HG03025 (cell line): ENCODE measurements around the gene SARDH.
"Not testable (repeated sequence)": the region's sequence is repeated elsewhere in the genome, so short reads cannot be mapped to it uniquely, and the experiment has no call there.

Experiments used
- ATAC-seq: cut with Tn5 transposase; IDR thresholded peaks from one replicate; pipeline ENCODE4 v1.9.1; 2021; ENCODE audit warnings: mild to moderate bottlenecking, moderate library complexity; ENCODE audit not compliant: unreplicated experiment, low FRiP score

SARDH gene

DNA sequence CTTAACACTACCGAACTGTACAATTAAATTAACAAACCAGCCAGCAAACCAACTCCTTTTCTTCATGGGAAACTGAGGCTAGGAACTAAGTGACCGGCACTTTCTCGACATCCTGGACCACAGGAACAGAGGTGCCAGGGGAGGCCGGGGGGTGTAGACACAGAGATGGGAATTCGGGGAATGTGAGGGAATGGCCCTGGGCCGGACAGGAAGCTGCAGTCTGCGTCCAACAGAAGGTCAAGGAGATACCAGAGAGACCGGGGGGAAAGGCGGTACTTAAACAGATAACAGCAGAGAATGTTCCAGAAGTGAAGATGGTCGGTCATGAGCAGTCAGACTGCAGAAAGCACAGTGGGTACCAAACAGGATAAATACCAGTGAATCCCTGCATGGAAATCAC, 61.7 kb downstream of the SARDH start:
- ATAC-seq: no peak

GRCh38 chr9:133675796-133676195, 62.4 kb downstream of the SARDH start:
- not testable (repeated sequence) for ATAC-seq

GRCh38 chr9:133674091-133674490, 64.1 kb downstream of the SARDH start:
- ATAC-seq: no peak

GRCh38 chr9:133673258-133673655, 64.9 kb downstream of the SARDH start:
- ATAC-seq: no peak

GRCh38 chr9:133672503-133673257, 65.5 kb downstream of the SARDH start:
- ATAC-seq: no peak

DNA sequence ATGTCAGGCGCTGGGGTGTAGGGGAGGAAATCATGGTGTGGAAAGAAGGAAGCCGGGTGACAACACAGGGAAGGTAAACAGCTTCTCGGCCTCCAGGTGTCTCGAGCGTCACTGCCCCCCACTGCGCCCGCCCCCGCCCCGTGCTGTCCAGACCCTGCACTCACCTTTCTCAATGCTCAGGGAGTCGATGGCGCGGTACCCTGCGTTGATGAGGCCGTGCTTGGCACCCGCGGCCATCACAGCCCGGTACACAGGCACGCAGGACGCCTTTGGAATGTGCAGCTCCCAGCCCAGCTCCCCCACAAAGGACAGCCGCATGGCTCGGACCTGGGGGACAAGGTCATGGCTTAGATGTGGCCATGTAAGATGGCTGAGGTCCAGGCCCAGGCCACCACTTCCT, 66.8 kb downstream of the SARDH start:
- no peak for ATAC-seq

DNA sequence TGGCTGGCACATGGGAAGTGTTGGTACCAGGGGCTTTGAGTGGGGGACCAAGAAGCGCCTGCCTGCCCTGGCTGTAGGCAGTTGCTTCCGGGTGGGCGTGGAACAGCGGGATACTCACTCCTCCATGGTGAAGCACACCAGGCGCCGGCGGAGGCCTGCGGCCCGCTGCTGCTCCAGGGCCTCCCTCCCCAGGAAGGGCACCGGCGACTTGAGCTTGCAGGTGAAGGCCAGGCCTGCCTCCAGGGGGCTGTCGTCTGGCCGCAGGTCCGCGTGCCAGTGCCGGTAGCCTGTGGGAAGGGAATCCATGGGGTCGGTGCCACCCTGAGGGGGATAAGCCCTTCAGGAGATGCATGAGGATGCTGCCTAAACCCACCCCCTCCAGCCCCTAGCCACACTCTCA, 67.7 kb downstream of the SARDH start:
- ATAC-seq: no peak

- no peak for ATAC-seq
These were observed 68.9 kb downstream of the SARDH start for GRCh38 chr9:133669182-133669801.

GRCh38 chr9:133667759-133668450, 70.2 kb downstream of the SARDH start:
- ATAC-seq: no peak

- no peak for ATAC-seq
These were observed 71.3 kb downstream of the SARDH start for GRCh38 chr9:133666845-133667244.

DNA sequence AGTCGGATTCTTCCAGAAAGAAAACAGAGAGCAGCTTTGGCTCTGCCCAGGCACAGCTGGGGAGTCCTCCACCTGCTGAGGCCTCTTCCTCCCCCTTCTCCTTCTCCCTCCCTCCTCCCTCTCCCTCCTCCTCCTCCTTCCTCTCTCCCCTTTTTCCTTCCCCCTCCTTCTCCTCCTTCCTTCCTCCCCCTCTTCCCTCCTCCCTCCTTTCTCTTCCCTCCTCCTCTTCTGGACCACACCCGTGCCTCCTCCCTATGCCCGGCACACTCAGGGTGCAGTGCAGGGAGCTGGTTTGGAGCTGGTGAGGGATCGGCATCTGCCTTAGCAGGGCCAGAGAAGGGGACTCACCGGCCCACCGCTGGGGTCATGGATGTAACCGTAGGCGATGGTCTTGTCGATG, 71.8 kb downstream of the SARDH start:
- no peak for ATAC-seq

GRCh38 chr9:133665535-133665934, 72.6 kb downstream of the SARDH start:
- no peak for ATAC-seq

- ATAC-seq: no peak
These were observed 73.1 kb downstream of the SARDH start for GRCh38 chr9:133665096-133665495.

DNA sequence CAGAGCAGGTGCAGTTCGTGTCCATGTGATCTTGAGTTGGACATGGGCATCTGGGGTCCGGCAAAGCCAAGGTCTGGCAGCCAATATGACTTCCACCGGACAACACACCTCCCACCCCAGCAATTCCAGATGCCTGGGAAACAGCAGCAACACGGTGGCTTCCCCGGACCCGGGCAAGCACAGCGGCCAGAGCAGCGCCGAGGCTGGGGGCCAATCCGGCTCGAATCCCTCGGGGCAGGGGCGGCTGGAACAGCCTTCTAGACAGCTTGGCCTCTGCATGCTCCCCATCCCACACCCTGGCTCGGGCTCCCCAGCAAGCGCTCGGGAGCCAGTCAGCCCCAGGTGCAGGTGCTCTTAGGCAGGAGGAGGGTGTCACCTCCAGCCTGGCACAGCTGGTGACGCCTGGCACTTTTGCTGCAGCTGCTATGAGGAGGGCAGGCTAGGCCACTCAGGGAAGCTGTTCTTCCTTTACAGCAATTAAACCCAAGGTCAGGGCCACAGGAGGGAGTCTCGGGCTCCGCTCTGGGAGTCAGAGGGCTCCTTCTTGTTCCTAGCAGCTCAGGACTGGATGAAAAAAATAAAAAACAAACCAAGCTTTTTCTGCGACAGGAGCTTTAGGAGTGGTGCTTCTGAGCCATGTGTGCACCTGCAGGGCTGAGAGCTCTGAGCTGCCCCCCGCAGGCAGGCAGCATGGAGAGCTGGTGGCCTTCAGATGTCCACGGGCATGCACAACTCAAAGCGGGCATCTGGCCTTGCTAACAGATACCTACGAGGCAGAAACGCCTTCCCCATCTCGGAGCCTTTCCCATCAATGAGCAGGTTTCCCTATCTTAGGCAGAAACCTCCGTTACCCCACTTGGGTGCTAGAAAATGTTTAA, 73.7 kb downstream of the SARDH start:
- ATAC-seq: no peak

DNA sequence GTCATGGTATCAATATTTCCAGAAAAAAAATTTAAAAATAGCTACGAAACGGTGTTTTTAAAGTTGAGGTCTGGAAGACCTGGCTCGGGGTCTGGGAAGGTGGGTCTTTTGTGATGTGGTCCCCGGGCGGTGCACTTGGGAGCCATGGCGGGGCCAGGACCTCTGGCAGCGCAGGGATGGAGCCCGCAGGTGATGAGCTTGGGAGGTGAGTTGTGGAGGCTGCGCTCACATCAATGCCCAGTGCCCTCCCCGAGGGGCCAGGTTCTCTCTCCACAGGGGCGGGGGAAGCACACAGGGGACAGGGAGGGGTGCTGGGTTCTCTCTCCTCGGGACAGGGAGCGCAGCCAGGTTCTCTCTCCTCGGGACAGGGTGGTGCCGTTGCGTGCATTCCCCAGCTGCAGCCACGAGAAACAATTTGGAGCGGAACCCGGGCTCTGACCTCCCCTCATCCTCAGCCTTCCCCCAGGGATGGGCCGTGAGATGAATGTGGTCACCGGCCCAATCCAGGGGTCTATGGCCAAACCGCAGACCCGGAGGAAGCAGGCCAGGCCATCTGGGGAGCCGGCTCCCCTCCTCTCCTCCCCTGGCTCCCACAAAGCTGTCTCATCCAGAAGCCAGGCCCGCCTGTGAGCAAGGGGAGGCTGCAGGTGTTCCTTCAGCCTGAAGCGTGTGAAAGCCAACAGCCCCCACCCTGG, 76.2 kb downstream of the SARDH start:
- ATAC-seq: no peak

DNA sequence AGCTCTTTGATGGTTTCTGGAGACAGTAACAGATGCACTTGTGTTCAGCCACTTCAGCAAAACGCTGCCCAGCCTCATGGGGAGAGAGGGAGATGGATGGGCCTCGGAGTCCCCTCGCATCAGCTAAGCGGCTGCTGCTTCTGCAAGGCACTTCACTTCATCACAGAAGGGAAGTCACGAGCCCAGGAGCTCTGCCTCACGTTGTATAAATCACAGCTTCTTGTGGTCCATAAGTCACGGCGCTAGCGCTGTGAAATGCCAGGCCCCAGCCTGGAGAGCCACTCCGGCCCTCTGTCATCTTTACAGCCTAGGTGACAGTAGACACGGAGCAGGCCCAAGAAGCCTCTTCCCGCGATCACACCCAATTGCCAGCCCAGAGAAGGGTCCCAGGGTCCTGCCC, 78.6 kb downstream of the SARDH start:
- no peak for ATAC-seq

DNA sequence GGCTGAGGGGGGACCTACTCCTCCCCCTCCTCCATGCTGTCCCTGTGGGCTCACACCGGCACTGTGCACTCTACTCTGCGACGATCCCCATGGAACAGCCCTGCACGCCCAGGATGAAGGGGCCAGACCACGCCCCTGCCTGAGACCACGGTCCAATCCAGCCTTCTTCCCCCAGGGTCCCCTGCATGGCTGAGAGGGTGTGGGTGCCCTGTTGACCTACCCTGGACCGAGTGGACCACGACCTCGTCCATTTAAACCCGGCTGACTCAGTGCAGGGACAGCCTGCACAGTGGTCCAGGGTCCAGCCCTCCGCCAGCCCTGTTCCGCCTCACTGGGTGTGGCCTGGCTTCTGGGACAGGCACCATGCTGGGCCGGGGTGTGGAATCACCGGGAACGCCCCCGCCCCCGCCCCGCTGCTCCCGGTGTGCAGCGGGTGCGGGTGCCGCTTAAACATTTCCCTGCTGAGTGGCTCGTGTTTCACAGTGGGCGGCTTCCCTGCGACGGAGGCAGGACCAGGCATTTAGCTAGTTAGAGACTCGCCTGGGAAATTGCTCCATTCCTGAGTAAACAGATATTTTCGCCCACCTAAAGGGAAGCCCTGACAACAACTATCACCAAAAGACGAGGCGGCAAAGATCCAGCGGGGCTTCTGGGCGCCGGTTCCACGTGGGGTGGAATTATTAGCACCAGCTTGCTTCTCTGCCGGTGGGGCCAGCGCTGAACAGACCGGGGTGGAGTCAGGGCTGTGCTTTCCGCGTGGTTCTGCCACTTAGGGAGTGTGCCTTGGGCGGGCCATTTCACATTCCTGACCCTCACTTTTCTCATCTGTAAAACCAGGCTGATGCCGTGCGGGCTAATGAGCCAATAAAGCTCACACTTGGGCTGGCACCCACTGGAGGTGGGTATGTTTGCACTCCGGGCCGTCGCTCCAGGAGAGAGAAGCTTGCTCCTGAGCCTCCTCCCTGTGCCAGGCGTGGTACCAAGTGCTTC, 79.4 kb downstream of the SARDH start:
- no peak for ATAC-seq

DNA sequence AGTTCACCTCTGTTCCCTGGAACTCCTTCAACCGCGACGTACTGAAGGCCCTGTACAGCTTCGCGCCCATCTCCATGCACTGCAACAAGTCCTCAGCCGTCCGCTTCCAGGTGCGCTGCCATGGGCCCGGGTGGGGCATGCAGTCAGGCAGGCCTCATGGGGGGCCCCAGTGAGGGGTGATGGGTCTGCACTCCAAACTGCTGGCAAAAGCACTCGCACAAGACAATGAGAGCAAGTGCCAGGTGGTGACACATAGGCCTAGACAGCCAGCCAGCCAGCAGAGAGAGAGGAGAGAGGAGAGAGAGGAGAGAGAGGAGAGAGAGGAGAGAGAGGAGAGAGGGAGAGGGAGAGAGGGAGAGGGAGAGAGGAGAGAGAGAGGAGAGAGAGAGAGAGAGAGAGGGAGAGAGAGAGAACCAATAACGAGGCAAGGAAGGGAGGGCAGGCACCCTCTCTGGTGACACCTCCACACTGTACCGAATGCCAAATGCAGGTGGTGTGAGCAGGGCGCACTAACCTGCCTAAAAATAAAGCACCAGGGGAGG, 81.0 kb downstream of the SARDH start:
- no peak for ATAC-seq
